ENCODE measurements around the gene CDC20B. TPM values are rescaled to one million over a fixed set of nuclear protein-coding genes. Genes with fewer than 3 reads are reported as not detected.
A peak's percentile ranks its signal among the peaks of the same experiment; 100 is the strongest.

The CDC20B gene
- total RNA-seq, 1 experiment from 2014 or later = 0.08 TPM

DNA sequence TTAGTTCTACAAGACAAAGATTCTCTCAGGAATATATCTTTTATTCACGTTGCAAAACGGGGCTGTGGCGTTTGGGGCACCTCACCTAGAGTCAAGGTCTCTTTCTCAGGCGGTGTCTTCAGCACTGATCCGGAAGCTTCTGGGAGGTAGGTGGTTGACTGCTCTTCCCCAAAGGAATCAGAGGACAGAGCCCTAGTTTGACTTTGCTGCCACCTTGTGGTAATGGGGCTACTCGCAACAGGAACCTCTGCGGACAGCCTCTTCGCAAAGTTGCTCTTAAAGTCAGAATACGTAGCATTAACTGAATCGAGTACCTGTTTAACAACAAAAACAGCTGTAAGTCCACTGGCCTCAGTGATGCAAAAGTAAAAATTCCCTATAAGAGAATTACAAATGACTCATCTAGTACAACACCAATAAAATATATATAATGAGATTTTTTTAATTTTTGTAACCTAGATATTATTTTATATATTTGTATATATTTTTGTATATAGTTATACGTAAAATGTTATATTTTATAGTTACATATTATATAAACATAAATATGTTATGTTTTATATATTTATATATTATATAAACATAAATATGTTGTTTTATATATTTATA, 26.3 kb downstream of the CDC20B start:
- in situ Hi-C loops (cut with HindIII; ENCODE audit: low pct_unique_long_range_greater_than_20kb, low sequenced_read_pairs) (no loop called here), intact Hi-C loops (cut with micrococcal nuclease; ENCODE audit: unreplicated experiment) (loop anchor here (1.0 to 10.0 kb wide), 2 partner anchors 202 to 240 kb away; no protein-coding TSS in a partner anchor)
- no peak overlapping the region for H3K27ac ChIP-seq (ENCODE audit: low read length)
- no peaks in the 10 kb centered on the region for H3K4me1 ChIP-seq (ENCODE audit: control insufficient read depth, insufficient read depth, low read length)
- ATAC-seq (peak; percentile 99), DNase-seq (ENCODE audit: low read depth, low spot score) (peak; percentile 89)
- H3K36me3 ChIP-seq (ENCODE audit: control insufficient read depth, insufficient read depth, low read length) = no peaks in the 10 kb centered on the region
- H3K9me3 ChIP-seq (ENCODE audit: control insufficient read depth, insufficient read depth, low read depth, low read length) = no peaks in the 10 kb centered on the region
- TF ChIP-seq, protein P1, sequence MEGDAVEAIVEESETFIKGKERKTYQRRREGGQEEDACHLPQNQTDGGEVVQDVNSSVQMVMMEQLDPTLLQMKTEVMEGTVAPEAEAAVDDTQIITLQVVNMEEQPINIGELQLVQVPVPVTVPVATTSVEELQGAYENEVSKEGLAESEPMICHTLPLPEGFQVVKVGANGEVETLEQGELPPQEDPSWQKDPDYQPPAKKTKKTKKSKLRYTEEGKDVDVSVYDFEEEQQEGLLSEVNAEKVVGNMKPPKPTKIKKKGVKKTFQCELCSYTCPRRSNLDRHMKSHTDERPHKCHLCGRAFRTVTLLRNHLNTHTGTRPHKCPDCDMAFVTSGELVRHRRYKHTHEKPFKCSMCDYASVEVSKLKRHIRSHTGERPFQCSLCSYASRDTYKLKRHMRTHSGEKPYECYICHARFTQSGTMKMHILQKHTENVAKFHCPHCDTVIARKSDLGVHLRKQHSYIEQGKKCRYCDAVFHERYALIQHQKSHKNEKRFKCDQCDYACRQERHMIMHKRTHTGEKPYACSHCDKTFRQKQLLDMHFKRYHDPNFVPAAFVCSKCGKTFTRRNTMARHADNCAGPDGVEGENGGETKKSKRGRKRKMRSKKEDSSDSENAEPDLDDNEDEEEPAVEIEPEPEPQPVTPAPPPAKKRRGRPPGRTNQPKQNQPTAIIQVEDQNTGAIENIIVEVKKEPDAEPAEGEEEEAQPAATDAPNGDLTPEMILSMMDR (IDR thresholded peaks at IDR 0.05) = peak; percentile 95
- TF ChIP-seq TCF7L2 (IDR thresholded peaks at IDR 0.05; ENCODE audit: low read depth, low read length) = no peak
- TF ChIP-seq POLR2AphosphoS5 (IDR thresholded peaks at IDR 0.05; ENCODE audit: low read depth, low read length) = no peak
- BruUV-seq (replicated peaks) = no TSS peak
- peaks cover 9% of the 10 kb centered on the region for H3K27me3 ChIP-seq (ENCODE audit: control insufficient read depth, insufficient read depth, low read length)
- ChIA-PET POLR2A (interaction anchor here (0.6 kb wide), 1 partner anchor 11 kb away, joined by 3 read pairs; no protein-coding TSS in a partner anchor), CTCF (interaction anchor here (0.6 to 1.2 kb wide), 4 partner anchors 11 to 202 kb away, joined by 4 to 7 read pairs (median 6); partner anchors contain the start of gene GPX8)
- H3K4me3 ChIP-seq (ENCODE audit: low read depth in 2 of 2, low read length in 2 of 2) = no peak overlapping the region

DNA sequence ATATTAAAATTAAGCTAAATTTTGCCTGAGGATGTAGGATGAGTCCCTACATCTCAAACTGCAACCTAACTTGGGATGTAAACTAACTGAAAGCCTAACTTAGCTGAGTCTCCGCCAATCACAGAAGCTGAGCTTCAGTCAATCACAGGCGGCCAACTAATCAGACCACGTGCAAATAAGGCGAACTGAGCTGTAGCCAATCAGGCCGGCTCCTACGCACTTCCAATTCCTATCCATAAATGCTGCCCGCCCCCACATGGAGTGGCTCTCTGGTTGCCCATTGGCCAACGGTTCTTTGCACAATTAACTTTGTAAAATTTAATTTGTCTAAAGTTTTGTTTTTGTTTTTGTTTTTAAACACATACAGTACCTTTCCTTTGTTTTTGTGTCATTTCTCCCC, 26.9 kb downstream of the CDC20B start:
- no TSS peak for BruUV-seq (replicated peaks)

More for the DNA sequence above, 26.9 kb downstream of the CDC20B start:
- no peaks in the 10 kb centered on the region for H3K9me3 ChIP-seq (ENCODE audit: control insufficient read depth, insufficient read depth, low read depth, low read length)
- peaks cover 9% of the 10 kb centered on the region for H3K27me3 ChIP-seq (ENCODE audit: control insufficient read depth, insufficient read depth, low read length)
- in situ Hi-C loops (cut with HindIII; ENCODE audit: low pct_unique_long_range_greater_than_20kb, low sequenced_read_pairs) = no loop called here
- CTCF ChIA-PET = interaction anchor here (0.6 to 1.2 kb wide), 3 partner anchors 14 to 202 kb away, joined by 4 to 6 read pairs (median 5); partner anchors contain the start of gene GPX8
- intact Hi-C loops (cut with micrococcal nuclease; ENCODE audit: unreplicated experiment) = loop anchor here (1.0 to 10.0 kb wide), 2 partner anchors 201 to 240 kb away; no protein-coding TSS in a partner anchor
- H3K4me3 ChIP-seq (ENCODE audit: low read depth in 2 of 2, low read length in 2 of 2) = no peak overlapping the region
- no peaks in the 10 kb centered on the region for H3K4me1 ChIP-seq (ENCODE audit: control insufficient read depth, insufficient read depth, low read length)
- ATAC-seq (0 out of 2 replicates have a peak, but pooled peaks have one; percentile 50), DNase-seq (ENCODE audit: low read depth, low spot score) (no peak)
- H3K36me3 ChIP-seq (ENCODE audit: control insufficient read depth, insufficient read depth, low read length) = no peaks in the 10 kb centered on the region
- POLR2A ChIA-PET = interaction anchor here (0.6 kb wide), 1 partner anchor 11 kb away, joined by 3 read pairs; no protein-coding TSS in a partner anchor
- no peak overlapping the region for H3K27ac ChIP-seq (ENCODE audit: low read length)
- TF ChIP-seq, protein P2, sequence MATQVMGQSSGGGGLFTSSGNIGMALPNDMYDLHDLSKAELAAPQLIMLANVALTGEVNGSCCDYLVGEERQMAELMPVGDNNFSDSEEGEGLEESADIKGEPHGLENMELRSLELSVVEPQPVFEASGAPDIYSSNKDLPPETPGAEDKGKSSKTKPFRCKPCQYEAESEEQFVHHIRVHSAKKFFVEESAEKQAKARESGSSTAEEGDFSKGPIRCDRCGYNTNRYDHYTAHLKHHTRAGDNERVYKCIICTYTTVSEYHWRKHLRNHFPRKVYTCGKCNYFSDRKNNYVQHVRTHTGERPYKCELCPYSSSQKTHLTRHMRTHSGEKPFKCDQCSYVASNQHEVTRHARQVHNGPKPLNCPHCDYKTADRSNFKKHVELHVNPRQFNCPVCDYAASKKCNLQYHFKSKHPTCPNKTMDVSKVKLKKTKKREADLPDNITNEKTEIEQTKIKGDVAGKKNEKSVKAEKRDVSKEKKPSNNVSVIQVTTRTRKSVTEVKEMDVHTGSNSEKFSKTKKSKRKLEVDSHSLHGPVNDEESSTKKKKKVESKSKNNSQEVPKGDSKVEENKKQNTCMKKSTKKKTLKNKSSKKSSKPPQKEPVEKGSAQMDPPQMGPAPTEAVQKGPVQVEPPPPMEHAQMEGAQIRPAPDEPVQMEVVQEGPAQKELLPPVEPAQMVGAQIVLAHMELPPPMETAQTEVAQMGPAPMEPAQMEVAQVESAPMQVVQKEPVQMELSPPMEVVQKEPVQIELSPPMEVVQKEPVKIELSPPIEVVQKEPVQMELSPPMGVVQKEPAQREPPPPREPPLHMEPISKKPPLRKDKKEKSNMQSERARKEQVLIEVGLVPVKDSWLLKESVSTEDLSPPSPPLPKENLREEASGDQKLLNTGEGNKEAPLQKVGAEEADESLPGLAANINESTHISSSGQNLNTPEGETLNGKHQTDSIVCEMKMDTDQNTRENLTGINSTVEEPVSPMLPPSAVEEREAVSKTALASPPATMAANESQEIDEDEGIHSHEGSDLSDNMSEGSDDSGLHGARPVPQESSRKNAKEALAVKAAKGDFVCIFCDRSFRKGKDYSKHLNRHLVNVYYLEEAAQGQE (IDR thresholded peaks at IDR 0.05; ENCODE audit: insufficient read depth in 1 of 2, low read depth in 2 of 2, low read length in 1 of 2) = no peak
- TF ChIP-seq TCF7L2 (IDR thresholded peaks at IDR 0.05; ENCODE audit: low read depth, low read length) = no peak
- TF ChIP-seq, protein P1 (IDR thresholded peaks at IDR 0.05) = no peak
- TF ChIP-seq POLR2AphosphoS5 (IDR thresholded peaks at IDR 0.05; ENCODE audit: low read depth, low read length) = no peak
- no peak for TF ChIP-seq SIN3A (IDR thresholded peaks at IDR 0.05; ENCODE audit: borderline replicate concordance, insufficient read depth, low read depth, low read length)
